Cardiac muscle cell (in vitro differentiated cells and primary cell): ENCODE measurements around the gene NFIA. TPM values are rescaled to one million over a fixed set of nuclear protein-coding genes. Genes with fewer than 3 reads are reported as not detected.
A peak's percentile ranks its signal among the peaks of the same experiment; 100 is the strongest.

Source experiments
- DNase-seq, 2 donors: peaks; one replicate each; pipeline versions ENCODE4 v3.0.0 to v3.0.0-alpha.2; 2010 to 2017; ENCODE audit warnings: low read depth in 1 of 2, low spot score in 1 of 2
- H3K27ac ChIP-seq: fragments of 200-600 bp; sonication (generic); 2 replicates; pipeline ENCODE4 v1.5.1; 2016
- H3K27me3 ChIP-seq: fragments of 200-600 bp; sonication (generic); 2 replicates; pipeline ENCODE4 v1.6.0; 2016; ENCODE audit warnings: control low read depth
- H3K36me3 ChIP-seq: fragments of 200-600 bp; sonication (generic); 2 replicates; pipeline ENCODE4 v1.5.1; 2016; ENCODE audit warnings: control low read depth
- H3K4me1 ChIP-seq: fragments of 200-600 bp; sonication (generic); 2 replicates; pipeline ENCODE4 v1.8.1; 2017; ENCODE audit warnings: low read depth, mild to moderate bottlenecking, mixed run types
- H3K4me3 ChIP-seq: fragments of 200-600 bp; sonication (generic); 2 replicates; pipeline ENCODE4 v1.5.1; 2016; ENCODE audit warnings: mild to moderate bottlenecking
- H3K9me3 ChIP-seq: fragments of 200-600 bp; sonication (generic); 2 replicates; pipeline ENCODE4 v1.5.1; 2017; ENCODE audit warnings: low read depth, mild to moderate bottlenecking, control low read depth
- polyA plus RNA-seq: library from polyadenylated mRNA; unstranded; fragments of >200 nt; fragmentation: Nextera tagmentation; extraction: Ambion mirVana; gene quantifications from 2 replicates; pipeline ENCODE4 v1.2.1, GENCODE V29; 2016
- total RNA-seq: library from RNA; depleted of rRNA; stranded (reverse); fragments of >200 nt; gene quantifications from 2 replicates; pipeline ENCODE4 v1.2.3, GENCODE V29; 2016
- TF ChIP-seq, protein P1 (sequence below): IDR thresholded peaks from 2 replicates; pipeline ENCODE4 v1.5.1; 2012; ENCODE audit warnings: low read depth, mild to moderate bottlenecking, low read length

The NFIA gene
- total and polyA plus RNA-seq, 2 experiments from 2014 or later: 10.1 to 12.0 TPM

DNA sequence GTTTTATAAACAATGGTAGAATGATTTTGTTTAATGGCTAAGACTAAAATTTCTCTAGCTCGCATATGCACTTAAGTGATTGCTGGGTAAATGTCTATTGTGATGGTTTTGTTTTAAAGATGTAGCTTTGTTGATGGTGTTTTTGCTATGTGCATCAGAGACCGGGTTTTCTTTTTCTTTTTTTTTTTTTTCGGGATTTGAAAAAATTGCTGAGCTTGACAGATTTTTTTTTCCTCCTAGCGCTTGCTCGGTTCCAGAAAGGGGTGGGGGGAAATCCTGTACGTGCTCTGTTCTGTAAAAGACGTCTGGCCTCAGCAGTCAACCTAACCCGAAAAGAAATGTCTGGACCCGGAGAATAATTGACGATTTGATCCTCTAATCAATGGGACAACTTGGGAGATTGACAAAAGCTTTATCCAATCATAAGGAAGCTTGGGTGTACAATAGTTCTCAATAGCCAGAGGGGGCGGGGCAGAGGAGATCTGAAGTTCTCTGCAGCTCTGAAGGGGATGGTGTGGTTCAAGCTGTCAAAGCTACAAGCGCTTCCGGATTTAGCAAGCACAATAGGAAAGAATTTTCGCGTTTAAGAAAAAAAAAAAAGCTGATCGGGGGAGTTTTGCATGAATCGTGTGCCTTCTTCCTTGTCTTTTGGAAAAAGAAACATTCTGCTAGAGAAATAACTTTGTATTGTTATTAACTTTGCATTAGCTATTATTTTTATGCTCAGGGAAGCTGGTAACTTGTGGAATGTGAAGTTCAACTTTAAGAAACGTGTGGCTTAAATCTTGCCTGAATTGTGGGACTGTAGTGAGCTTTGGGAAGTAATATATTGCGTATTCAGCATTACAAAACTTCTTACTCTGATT is 4.5 kb upstream of the NFIA start:
- DNase-seq: peak; percentile 99 to 100
- Histone ChIP-seq H3K27ac (peak overlapping the region; percentile 78), H3K9me3 (no peaks in the 10 kb centered on the region), H3K4me1 (peaks cover 34% of the 10 kb centered on the region), H3K36me3 (no peaks in the 10 kb centered on the region), H3K27me3 (no peaks in the 10 kb centered on the region), H3K4me3 (peak overlapping the region; percentile 72)
- TF ChIP-seq, protein P1, sequence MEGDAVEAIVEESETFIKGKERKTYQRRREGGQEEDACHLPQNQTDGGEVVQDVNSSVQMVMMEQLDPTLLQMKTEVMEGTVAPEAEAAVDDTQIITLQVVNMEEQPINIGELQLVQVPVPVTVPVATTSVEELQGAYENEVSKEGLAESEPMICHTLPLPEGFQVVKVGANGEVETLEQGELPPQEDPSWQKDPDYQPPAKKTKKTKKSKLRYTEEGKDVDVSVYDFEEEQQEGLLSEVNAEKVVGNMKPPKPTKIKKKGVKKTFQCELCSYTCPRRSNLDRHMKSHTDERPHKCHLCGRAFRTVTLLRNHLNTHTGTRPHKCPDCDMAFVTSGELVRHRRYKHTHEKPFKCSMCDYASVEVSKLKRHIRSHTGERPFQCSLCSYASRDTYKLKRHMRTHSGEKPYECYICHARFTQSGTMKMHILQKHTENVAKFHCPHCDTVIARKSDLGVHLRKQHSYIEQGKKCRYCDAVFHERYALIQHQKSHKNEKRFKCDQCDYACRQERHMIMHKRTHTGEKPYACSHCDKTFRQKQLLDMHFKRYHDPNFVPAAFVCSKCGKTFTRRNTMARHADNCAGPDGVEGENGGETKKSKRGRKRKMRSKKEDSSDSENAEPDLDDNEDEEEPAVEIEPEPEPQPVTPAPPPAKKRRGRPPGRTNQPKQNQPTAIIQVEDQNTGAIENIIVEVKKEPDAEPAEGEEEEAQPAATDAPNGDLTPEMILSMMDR: no peak

DNA sequence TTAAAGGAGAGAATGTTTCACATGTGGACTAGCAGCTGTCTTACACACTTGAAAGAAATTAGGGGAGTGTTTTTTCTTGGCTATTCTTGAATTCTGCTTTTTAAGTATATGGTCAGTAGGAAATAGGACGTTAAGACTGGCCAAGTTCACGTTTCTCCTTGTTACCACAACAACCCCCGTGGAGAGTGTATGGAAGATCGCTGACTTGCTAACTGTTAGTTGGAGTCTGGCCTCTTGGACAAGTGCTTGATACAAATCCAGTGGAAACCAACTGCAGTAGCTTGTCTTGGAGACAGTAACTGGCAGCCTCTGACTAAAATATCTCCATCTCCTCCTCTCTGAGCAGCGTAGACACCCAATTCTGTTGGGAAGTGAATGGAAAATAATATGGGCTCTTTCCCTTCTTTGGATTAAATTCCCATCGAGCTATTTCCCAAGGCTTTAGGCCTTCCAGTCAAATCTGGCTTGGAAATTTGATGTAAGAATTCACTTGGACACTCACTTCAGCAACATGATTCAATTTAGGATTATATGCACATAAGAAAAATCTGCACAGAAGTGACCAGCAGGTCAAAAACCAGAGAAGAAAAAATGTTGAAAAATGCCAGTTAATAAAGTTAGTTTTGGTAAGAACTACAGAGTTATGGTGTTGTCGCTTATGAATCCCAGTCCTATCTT is 3.6 kb upstream of the NFIA start:
- peak; percentile 56 to 57 for DNase-seq
- peaks cover under 1% of the 10 kb centered on the region for H3K27me3 ChIP-seq
- no peaks in the 10 kb centered on the region for H3K36me3 ChIP-seq
- H3K4me1 ChIP-seq: peaks cover 34% of the 10 kb centered on the region
- H3K27ac ChIP-seq: peak overlapping the region; percentile 46
- TF ChIP-seq, protein P1: no peak
- peak overlapping the region; percentile 95 for H3K4me3 ChIP-seq
- H3K9me3 ChIP-seq: no peaks in the 10 kb centered on the region

GRCh38 chr1:61079296-61079897 is 3.0 kb upstream of the NFIA start:
- TF ChIP-seq, protein P1: no peak
- Histone ChIP-seq H3K27me3 (peaks cover 7% of the 10 kb centered on the region), H3K9me3 (no peaks in the 10 kb centered on the region), H3K4me1 (peaks cover 40% of the 10 kb centered on the region), H3K4me3 (peak overlapping the region; percentile 95), H3K36me3 (no peaks in the 10 kb centered on the region), H3K27ac (peak overlapping the region; percentile 46)
- peak in 1 of 2 donors; percentile 12 for DNase-seq

DNA sequence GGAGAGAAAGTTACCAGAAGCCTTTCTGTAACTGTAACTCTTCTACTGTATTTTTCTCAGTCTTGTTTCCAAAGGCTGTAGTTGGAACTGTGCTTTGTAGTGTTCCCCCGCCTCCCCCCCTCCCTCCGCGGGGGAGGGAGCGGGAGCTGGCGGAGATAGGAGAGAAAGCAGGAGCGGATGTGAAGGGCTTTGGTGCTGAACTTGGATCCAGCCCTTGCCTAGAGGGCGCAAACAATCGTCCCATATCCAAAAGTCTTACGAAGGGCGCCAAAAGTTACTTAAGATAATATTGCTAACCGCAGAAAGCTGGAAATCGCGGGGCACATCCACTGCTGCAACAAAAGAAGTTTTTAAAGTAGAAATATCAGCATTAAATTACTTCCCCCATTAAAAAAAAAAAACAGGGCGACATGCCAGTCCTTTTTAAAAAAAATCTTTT is 2.4 kb upstream of the NFIA start:
- H3K4me3 ChIP-seq: peak overlapping the region; percentile 95
- TF ChIP-seq, protein P1: peak; percentile 44
- peak; percentile 86 to 98 for DNase-seq
- peaks cover 13% of the 10 kb centered on the region for H3K27me3 ChIP-seq
- peaks cover 45% of the 10 kb centered on the region for H3K4me1 ChIP-seq
- H3K27ac ChIP-seq: peak overlapping the region; percentile 46
- H3K36me3 ChIP-seq: no peaks in the 10 kb centered on the region
- H3K9me3 ChIP-seq: no peaks in the 10 kb centered on the region

GRCh38 chr1:61080413-61081143 is 1.8 kb upstream of the NFIA start:
- Histone ChIP-seq H3K9me3 (no peaks in the 10 kb centered on the region), H3K4me1 (peaks cover 47% of the 10 kb centered on the region), H3K4me3 (peak overlapping the region; percentile 95), H3K27me3 (peaks cover 19% of the 10 kb centered on the region), H3K27ac (peak overlapping the region; percentile 35), H3K36me3 (no peaks in the 10 kb centered on the region)
- peak in 1 of 2 donors; percentile 18 for DNase-seq
- TF ChIP-seq, protein P1: no peak
